DND-41 (cell line): ENCODE data around the gene MBD4.

ENCODE experiments used
- ATAC-seq: fragments of 200-7000 bp; cut with Tn5 transposase; 3 replicates; pipeline ENCODE4 v1.9.1; 2021; ENCODE audit warnings: low read depth; ENCODE audit not compliant: insufficient read depth
- DNase-seq: peaks from one replicate; pipeline ENCODE4 v3.0.0-alpha.2; 2020
- H2AFZ ChIP-seq: 2 replicates; pipeline ENCODE4 v1.6.0; 2012; ENCODE audit warnings: low read depth, low read length
- H3K27ac ChIP-seq: 2 replicates; pipeline ENCODE4 v1.5.1; 2012; ENCODE audit warnings: low read length, inconsistent platforms
- H3K27me3 ChIP-seq: fragments of 200-600 bp; sonication (generic); 2 replicates; pipeline ENCODE4 v1.6.0; 2012; ENCODE audit warnings: low read length, mild to moderate bottlenecking, inconsistent platforms; ENCODE audit not compliant: insufficient read depth, poor library complexity
- H3K36me3 ChIP-seq: 2 replicates; pipeline ENCODE4 v1.5.1; 2012; ENCODE audit warnings: low read length, inconsistent platforms; ENCODE audit not compliant: insufficient read depth
- H3K4me1 ChIP-seq: 2 replicates; pipeline ENCODE4 v1.5.1; 2012; ENCODE audit warnings: mild to moderate bottlenecking, low read length; ENCODE audit not compliant: insufficient read depth
- H3K4me2 ChIP-seq: 2 replicates; pipeline ENCODE4 v1.6.0; 2012; ENCODE audit warnings: mild to moderate bottlenecking, moderate library complexity, low read length, inconsistent platforms; ENCODE audit not compliant: insufficient read depth
- H3K4me3 ChIP-seq, 2 experiments: fragments of 200-600 bp in 1 of 2; shearing (Covaris generic) in 1 of 2; 2 replicates each; pipeline ENCODE4 v1.5.1; 2012 to 2016; ENCODE audit warnings: inconsistent platforms in 2 of 2, low read length in 2 of 2, mild to moderate bottlenecking in 2 of 2, low read depth in 1 of 2, moderate library complexity in 1 of 2
- H3K79me2 ChIP-seq: 2 replicates; pipeline ENCODE4 v1.6.0; 2012; ENCODE audit warnings: low read length, inconsistent platforms; ENCODE audit not compliant: insufficient read depth
- H3K9ac ChIP-seq: 2 replicates; pipeline ENCODE4 v1.6.0; 2012; ENCODE audit warnings: low read depth, mild to moderate bottlenecking, inconsistent platforms, low read length, moderate library complexity
- H3K9me3 ChIP-seq: 2 replicates; pipeline ENCODE4 v1.5.1; 2012; ENCODE audit warnings: low read length, moderate library complexity, mild to moderate bottlenecking, inconsistent platforms; ENCODE audit not compliant: insufficient read depth, severe bottlenecking
- H4K20me1 ChIP-seq: 2 replicates; pipeline ENCODE4 v1.6.0; 2012; ENCODE audit warnings: low read length; ENCODE audit not compliant: insufficient read depth
- EZH2 ChIP-seq: IDR thresholded peaks from 3 replicates; pipeline ENCODE4 v1.6.1; 2012; ENCODE audit warnings: borderline replicate concordance, low read depth, mild to moderate bottlenecking, moderate library complexity, low read length, inconsistent platforms; ENCODE audit not compliant: severe bottlenecking
- TF ChIP-seq, protein P1 (sequence below): IDR thresholded peaks from 2 replicates; pipeline ENCODE4 v1.5.1; 2012; ENCODE audit warnings: borderline replicate concordance, low read length, moderate library complexity, mild to moderate bottlenecking; ENCODE audit not compliant: poor library complexity, severe bottlenecking; ENCODE audit errors: extremely low read depth

Gene MBD4

DNA sequence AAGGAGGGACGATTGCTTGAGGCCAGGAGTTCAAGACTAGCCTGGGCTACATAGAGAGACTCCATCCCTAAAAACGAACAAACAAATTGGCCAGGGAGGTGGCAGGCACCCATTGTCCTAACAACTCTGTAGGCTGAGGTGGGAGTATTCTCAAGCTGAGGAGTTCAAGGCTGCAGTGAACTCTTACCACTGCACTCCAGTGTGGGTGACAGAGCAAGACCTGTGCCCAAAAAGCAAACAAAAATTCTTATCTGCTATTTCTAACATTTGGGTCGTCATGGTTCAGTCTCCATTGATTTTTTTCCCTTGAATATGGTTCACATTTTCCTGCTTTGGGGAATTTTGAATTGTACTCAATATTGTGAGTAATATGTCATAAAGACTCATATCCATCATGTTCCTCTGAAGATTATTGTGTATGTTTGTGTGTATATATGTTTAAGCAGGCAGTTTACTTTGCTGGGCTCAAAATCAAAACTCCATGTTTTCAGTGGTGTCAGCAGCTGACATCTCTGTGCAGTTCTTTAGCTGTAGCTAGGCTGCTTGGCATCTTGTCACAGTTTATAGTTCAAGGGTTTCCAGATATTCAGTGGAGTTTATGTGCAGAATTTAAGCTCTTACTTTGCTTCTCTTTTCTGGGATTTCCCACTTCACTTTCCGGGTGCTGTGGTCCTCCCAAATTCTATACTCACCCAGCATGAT is 33.5 kb upstream of the MBD4 start:
- H3K9me3 ChIP-seq: no peaks in the 10 kb centered on the region
- DNase-seq (no peak), ATAC-seq (no peak)
- no peaks in the 10 kb centered on the region for H3K27me3 ChIP-seq
- no peak overlapping the region for H2AFZ ChIP-seq
- no peak overlapping the region for H3K4me2 ChIP-seq
- no peak overlapping the region for H3K27ac ChIP-seq
- no peak overlapping the region for H3K4me3 ChIP-seq
- peaks cover 41% of the 10 kb centered on the region for H3K36me3 ChIP-seq
- H3K4me1 ChIP-seq: no peaks in the 10 kb centered on the region
- no peaks in the 10 kb centered on the region for H3K79me2 ChIP-seq
- H3K9ac ChIP-seq: no peak overlapping the region
- TF ChIP-seq, protein P1, sequence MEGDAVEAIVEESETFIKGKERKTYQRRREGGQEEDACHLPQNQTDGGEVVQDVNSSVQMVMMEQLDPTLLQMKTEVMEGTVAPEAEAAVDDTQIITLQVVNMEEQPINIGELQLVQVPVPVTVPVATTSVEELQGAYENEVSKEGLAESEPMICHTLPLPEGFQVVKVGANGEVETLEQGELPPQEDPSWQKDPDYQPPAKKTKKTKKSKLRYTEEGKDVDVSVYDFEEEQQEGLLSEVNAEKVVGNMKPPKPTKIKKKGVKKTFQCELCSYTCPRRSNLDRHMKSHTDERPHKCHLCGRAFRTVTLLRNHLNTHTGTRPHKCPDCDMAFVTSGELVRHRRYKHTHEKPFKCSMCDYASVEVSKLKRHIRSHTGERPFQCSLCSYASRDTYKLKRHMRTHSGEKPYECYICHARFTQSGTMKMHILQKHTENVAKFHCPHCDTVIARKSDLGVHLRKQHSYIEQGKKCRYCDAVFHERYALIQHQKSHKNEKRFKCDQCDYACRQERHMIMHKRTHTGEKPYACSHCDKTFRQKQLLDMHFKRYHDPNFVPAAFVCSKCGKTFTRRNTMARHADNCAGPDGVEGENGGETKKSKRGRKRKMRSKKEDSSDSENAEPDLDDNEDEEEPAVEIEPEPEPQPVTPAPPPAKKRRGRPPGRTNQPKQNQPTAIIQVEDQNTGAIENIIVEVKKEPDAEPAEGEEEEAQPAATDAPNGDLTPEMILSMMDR: no peak
- TF ChIP-seq EZH2: no peak
- no peaks in the 10 kb centered on the region for H4K20me1 ChIP-seq

DNA sequence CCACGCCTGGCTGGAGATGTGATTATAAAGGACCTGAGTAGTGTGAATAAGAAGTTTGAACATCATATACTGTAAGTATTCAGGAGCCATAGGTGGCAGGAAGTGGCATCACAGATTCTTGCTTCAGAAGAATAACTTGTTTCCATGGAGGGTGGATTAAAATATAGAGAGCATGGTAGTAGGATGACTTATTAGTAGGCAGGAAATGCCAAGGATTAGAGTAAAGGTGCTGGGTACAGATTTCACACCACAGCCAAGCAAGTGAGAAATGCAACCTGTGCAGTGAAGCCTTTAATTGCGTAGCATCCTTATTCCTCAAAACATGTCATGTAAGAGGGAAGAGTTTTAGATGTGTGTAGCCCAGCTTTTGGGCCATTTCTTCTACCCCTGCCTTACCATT is 31.1 kb upstream of the MBD4 start:
- no peak overlapping the region for H3K27ac ChIP-seq
- H3K9me3 ChIP-seq: no peaks in the 10 kb centered on the region
- ATAC-seq: no peak
- TF ChIP-seq, protein P1: no peak
- TF ChIP-seq EZH2: no peak
- H3K9ac ChIP-seq: no peak overlapping the region
- no peak overlapping the region for H2AFZ ChIP-seq
- no peaks in the 10 kb centered on the region for H3K4me1 ChIP-seq
- no peak for DNase-seq
- H3K36me3 ChIP-seq: peaks cover 23% of the 10 kb centered on the region
- H3K27me3 ChIP-seq: no peaks in the 10 kb centered on the region
- H3K79me2 ChIP-seq: no peaks in the 10 kb centered on the region
- no peaks in the 10 kb centered on the region for H4K20me1 ChIP-seq
- H3K4me3 ChIP-seq: no peak overlapping the region
- no peak overlapping the region for H3K4me2 ChIP-seq

DNA sequence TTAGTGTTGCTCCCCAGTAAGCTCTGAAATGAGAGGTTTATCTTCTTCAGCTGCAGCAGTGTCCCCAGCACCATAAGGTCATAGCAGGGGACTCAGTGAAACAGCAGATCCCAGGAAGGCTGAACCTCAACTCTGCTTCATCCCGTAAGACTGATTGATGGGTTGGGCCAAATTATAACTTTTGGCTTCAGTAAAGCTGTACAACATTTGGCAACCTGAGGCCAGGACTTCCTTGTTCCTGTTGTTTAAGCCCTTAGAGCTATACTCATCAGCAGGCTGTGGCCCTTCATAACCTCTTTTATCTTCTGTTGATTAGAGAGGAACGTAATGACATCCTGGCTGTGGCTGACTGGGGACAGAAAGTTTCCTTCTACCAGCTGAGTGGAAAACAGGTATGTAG is 29.3 kb upstream of the MBD4 start:
- no peak for TF ChIP-seq EZH2
- TF ChIP-seq, protein P1: no peak
- no peak overlapping the region for H2AFZ ChIP-seq
- H3K79me2 ChIP-seq: no peaks in the 10 kb centered on the region
- no peak for DNase-seq
- H3K4me2 ChIP-seq: no peak overlapping the region
- no peak overlapping the region for H3K9ac ChIP-seq
- no peaks in the 10 kb centered on the region for H3K9me3 ChIP-seq
- H3K27ac ChIP-seq: no peak overlapping the region
- no peaks in the 10 kb centered on the region for H3K4me1 ChIP-seq
- H3K27me3 ChIP-seq: no peaks in the 10 kb centered on the region
- no peak overlapping the region for H3K4me3 ChIP-seq
- H4K20me1 ChIP-seq: no peaks in the 10 kb centered on the region
- no peak for ATAC-seq
- H3K36me3 ChIP-seq: peaks cover 24% of the 10 kb centered on the region
